Astrocyte of the hippocampus (primary cell): ENCODE results near the gene PLCB4.
A peak's percentile ranks its signal among the peaks of the same experiment; 100 is the strongest.

Experiments used
- DNase-seq: peaks from one replicate; pipeline ENCODE4 v3.0.0; 2011; ENCODE audit warnings: low read depth, low spot score

Gene PLCB4

DNA sequence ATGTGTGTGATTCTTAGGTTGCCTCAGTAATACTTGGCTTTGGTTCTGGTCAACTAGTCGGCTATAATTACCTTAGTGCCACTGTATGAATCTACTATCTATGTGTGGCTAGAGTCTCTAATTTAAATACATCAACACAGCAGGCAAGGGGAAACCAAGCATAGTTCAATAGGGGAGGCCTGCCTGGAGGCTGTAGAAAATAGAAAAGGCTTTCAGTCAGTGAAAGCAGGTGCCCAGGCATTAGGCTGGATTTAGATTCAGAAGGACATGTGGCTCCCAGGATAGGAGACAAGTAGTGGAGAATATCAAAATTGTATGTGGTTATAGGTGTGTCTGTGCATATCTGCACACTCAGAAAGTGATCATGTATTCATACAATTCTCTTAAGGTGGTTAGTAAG, 330.4 kb downstream of the PLCB4 start:
- DNase-seq, result no peak

GRCh38 chr20:9400171-9401025, 331.5 kb downstream of the PLCB4 start:
- DNase-seq, result no peak

- DNase-seq, result no peak
Observed at GRCh38 chr20:9401371-9401770, 332.5 kb downstream of the PLCB4 start.

DNA sequence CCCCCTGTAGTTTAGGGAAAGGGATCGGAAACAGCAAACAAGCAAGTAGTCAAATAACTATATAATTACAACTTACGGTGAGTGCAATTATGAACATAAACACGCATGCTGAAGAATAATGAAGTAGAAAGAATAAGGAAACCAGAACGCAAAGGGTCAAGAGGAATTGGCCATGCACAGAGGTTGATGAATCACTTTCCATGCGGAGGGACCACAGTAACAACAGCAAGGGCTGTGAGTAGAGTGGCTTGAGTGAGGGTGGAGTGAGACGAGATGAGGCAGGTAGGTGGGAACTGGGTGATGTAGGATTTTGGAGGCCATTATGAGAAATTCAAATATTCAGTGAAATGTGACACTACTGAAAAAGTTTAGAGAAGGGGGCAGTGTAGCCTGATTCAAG, 333.3 kb downstream of the PLCB4 start:
- no peak for DNase-seq

- DNase-seq, result no peak
Observed at GRCh38 chr20:9402546-9402945, 333.7 kb downstream of the PLCB4 start.

DNA sequence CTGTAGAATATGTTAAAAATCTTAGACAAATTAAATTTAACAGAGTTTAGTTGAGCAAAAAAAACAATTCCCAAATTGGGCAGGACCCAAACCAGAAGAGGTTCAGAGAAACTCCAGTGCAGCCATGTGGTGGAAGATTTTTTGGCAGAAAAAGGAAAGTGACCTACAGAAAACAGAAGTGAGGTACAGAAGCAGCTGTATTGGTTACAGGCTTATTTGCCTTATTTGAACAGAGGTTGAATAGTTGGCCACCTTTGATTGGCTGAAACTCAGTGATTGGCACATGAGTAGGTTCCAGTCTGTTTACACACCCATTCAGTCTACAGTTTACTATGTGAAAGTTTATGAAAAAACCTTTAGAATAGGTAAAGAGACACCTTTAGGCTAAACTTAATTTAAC, 334.6 kb downstream of the PLCB4 start:
- no peak for DNase-seq

GRCh38 chr20:9407805-9408421, 339.0 kb downstream of the PLCB4 start:
- DNase-seq, result peak; percentile 89

GRCh38 chr20:9408422-9409300, 339.8 kb downstream of the PLCB4 start:
- DNase-seq, result peak; percentile 62

GRCh38 chr20:9409352-9409751, 340.5 kb downstream of the PLCB4 start:
- peak; percentile 57 for DNase-seq

DNA sequence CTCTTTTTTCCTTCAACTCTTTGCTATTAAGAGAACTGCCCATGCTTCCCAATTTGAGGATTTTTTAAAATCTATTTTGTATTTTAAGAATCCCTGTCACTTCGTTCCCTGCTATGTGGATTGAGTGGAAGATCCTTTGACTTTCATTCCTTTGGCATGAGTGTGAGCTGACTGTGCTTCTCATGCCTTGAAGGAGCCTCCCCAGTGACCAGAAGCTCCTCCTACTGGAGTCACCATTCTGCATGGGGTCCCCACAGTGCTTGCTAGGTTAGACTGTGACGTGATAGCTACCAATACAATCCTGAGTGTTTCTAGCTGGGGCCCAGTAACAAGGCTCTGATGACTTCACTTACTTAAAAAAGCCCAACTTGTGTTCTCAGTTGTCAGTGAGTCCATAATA, 341.1 kb downstream of the PLCB4 start:
- DNase-seq, result peak; percentile 86

DNA sequence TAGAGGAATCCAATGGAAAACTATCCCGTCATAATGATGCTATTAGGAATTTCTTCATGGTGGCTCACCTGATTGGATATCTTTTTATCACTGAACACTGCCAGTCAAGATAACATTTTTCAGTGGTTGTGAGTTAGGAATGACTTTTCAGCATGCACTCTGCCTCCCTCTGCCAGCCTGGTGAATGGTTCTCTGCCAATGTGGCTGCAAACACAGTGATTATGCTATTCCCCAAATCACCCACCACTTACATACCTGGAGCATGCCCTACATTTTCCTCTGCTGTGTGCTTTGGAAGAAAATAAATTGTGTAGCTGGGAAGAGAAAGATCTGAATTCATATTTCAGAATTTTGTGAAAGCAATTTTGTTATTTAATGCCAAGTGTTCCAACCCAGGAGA, 342.9 kb downstream of the PLCB4 start:
- no peak for DNase-seq

DNA sequence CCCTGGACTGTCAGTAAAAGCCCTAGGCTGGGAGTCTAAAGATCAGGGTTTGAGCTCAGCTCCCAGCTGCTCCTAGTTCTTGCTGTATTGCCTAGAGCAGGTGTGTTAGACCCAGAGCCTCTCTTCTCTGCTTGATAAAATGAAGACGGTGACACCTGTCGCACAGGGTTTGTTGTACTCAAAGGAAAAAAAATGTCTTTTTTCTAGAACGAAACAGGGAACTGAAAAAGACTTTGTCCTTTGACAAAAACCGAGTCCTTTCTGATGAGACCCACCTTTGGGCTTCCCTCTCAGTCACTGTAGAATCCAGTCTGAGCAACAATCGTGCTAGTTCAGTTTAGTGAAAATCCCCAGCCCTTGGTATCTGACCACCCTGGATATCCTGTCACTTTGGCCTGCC, 343.4 kb downstream of the PLCB4 start:
- DNase-seq, result no peak

GRCh38 chr20:9413001-9413400, 344.1 kb downstream of the PLCB4 start:
- DNase-seq, result no peak

DNA sequence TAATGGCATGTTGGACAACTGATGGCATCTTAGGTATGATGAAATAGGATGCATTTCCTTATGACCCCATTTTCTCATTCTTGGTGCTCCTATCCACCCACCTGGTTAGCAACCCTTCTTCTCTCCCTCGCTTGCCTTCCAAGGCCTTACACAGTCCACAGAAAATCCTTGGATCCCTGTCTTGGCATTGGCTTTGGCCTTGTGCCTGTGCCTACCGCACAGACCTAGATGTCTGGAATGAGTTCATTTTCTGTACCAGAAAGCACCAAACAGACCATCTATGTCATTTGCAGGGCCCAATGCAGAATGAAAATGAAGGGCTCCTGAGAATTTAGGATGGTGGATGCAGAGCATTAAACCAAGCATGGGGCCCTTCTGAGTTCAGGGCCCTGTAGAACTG, 346.5 kb downstream of the PLCB4 start:
- DNase-seq, result no peak

GRCh38 chr20:9416421-9416820, 347.5 kb downstream of the PLCB4 start:
- no peak for DNase-seq

GRCh38 chr20:9417665-9418064, 348.8 kb downstream of the PLCB4 start:
- no peak for DNase-seq

DNA sequence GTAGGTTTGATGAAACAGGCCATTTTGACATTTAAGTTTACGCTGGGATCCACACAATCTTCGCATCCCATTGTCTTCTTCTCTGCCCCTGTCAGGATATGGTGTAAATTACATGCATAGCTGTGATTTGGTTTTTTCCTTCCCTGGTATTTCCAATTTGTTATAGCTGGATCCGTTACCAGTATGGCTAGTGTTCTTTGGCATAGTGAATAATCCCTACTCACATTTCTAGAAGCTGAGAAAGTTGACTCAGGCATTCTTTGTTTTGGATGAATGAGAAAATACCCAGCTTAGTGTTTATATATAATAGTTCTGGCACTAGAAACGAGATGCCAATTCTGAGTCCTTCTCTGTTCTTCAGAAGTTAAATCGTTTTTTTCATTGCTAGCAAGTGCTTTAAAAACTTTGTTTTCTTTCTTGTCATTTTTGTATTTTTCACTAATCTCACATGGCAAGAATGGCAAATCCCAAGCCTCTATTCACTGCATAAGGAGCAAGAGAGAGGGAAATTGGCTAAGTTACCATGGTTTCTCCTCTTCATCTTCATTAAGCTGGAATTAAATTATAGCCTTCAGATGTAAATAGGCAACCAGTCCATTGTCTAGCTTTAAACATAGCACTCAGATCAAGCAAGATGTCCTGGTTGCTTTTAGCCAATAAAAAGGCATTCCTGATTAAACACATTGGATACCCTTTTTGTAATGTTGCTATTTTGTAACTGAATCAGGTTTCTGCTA, 353.6 kb downstream of the PLCB4 start:
- peak; percentile 76 for DNase-seq

- DNase-seq, result no peak
Observed at GRCh38 chr20:9424551-9424950, 355.7 kb downstream of the PLCB4 start.

- DNase-seq, result no peak
Observed at GRCh38 chr20:9427430-9428291, 358.8 kb downstream of the PLCB4 start.

- no peak for DNase-seq
Observed at GRCh38 chr20:9428292-9428607, 359.4 kb downstream of the PLCB4 start.

DNA sequence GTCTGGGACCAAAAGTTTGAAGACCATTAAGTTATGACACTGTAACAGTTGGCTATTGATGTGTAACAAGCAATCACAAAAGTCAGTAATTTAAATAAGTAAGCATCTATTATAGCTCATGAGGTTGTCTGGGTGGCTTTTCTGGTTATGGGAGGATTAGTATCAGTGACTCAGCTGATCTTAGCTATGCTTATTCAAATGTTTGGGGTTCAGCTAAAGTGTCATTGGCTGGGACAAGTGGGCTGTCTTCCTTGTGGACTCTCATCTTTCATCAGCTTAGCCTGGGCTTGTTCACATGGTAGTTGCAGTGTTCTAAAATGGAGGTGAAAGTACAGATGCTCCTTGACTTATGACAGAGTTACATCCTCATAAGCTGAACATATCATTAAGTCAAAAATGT, 370.9 kb downstream of the PLCB4 start:
- DNase-seq, result no peak
